ENCODE measurements around the gene WASHC3.

- TF ChIP-seq CTCF (IDR thresholded peaks at IDR 0.05) (no peak), POLR2A (IDR thresholded peaks at IDR 0.05) (no peak)
Measured at GRCh38 chr12:102107970-102108369, 46.2 kb upstream of the WASHC3 start.
